CD4-positive, alpha-beta T cell treated with Interleukin-1 beta for 1 hour (primary cell): ENCODE data around the gene TEX19.
"Not testable (repeated sequence)": the region's sequence is repeated elsewhere in the genome, so short reads cannot be mapped to it uniquely, and the experiment has no call there.

Experiments used
- DNase-seq, 2 donors: peaks; one replicate each; pipeline ENCODE4 v3.0.0-alpha.2; 2020 to 2022

TEX19 gene

DNA sequence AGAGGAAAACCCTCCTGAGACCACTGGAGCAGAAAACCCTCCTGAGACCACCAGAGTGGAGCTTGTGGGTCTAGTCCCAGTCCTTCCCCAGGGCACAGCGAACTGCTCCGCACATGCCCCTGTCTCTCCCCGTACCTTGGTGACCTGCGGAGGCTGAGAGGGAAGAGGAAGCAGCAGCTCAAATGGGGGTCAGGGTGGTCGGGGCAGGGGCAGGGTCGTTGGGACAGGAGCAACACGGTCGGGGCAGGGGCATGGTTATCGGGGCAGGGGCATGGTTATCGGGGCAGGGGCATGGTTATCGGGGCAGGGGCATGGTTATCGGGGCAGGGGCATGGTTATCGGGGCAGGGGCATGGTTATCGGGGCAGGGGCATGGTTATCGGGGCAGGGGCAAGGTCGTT is 53.0 kb downstream of the TEX19 start:
- not testable (repeated sequence) for DNase-seq

- no peak for DNase-seq
These were observed 53.8 kb downstream of the TEX19 start for GRCh38 chr17:82412535-82413520.
